IMR-90 (cell line): ENCODE data around the gene NR5A1.

ENCODE experiments used
- CTCF ChIP-seq: conservative IDR thresholded peaks from 2 replicates; pipeline ENCODE4 v1.5.1; 2012; ENCODE audit warnings: mild to moderate bottlenecking, low read depth, low read length, improper control_type of control experiment
- MAFK ChIP-seq: IDR thresholded peaks from 2 replicates; pipeline ENCODE4 v1.6.1; 2012; ENCODE audit warnings: low read depth, low read length, improper control_type of control experiment

- no peak for TF ChIP-seq MAFK
- no peak for TF ChIP-seq CTCF
These were observed 41.8 kb upstream of the NR5A1 start for GRCh38 chr9:124549016-124549415.
